Tibial nerve (tissue), 4 donors: ENCODE measurements around the gene COPS9. TPM values are rescaled to one million over a fixed set of nuclear protein-coding genes. Genes with fewer than 3 reads are reported as not detected.

Source experiments
- DNase-seq, 2 donors: peaks; one replicate each; pipeline ENCODE4 v3.0.0-alpha.2; 2019; ENCODE audit warnings: low spot score in 2 of 2
- H3K27ac ChIP-seq, 4 donors: fragments of 200-600 bp; sonication (generic) in 3 of 4; one replicate each; pipeline ENCODE4 v1.5.1; 2017 to 2019; ENCODE audit warnings: mild to moderate bottlenecking in 1 of 4
- H3K27me3 ChIP-seq, 2 donors: fragments of 200-600 bp; sonication (generic) in 1 of 2; one replicate each; pipeline versions ENCODE4 v1.5.1 to v1.6.0; 2017 to 2019
- H3K36me3 ChIP-seq, 3 donors: fragments of 200-600 bp; sonication (generic); one replicate each; pipeline ENCODE4 v1.5.1; 2018 to 2019
- H3K4me1 ChIP-seq, 4 donors: fragments of 200-600 bp; sonication (generic) in 3 of 4; one replicate each; pipeline ENCODE4 v1.5.1; 2017 to 2019
- H3K4me3 ChIP-seq, 4 donors: fragments of 200-600 bp; sonication (generic) in 3 of 4; one replicate each; pipeline ENCODE4 v1.5.1; 2017 to 2019; ENCODE audit warnings: mild to moderate bottlenecking in 1 of 4, moderate library complexity in 1 of 4
- H3K9me3 ChIP-seq, 4 donors: fragments of 200-600 bp; sonication (generic) in 3 of 4; one replicate each; pipeline ENCODE4 v1.5.1; 2017 to 2019
- EP300 ChIP-seq, 2 donors: sonication (generic); formaldehyde crosslinking; IDR thresholded peaks; one replicate each; pipeline ENCODE4 v1.6.1; 2017; ENCODE audit warnings: antibody characterized with exemption in 2 of 2, mild to moderate bottlenecking in 1 of 2
- POLR2A ChIP-seq, 2 donors: fragments of 450-650 bp; IDR thresholded peaks; one replicate each; pipeline ENCODE4 v1.6.1; 2017; ENCODE audit warnings: antibody characterized with exemption in 2 of 2, mild to moderate bottlenecking in 2 of 2, moderate library complexity in 2 of 2
- WGBS, 2 donors: methylation state at CpG; one replicate each; pipeline ENCODE4 v1.1.5; 2018; 5-methylcytosine and 5-hydroxymethylcytosine counted together
- total RNA-seq, 4 donors: library from RNA; depleted of rRNA; stranded (reverse); fragments of >200 nt; gene quantifications; one replicate each; pipeline ENCODE4 v1.1.0, GENCODE V29; 2016
- TF ChIP-seq, protein P1 (sequence below), 5 experiments: fragments of 200-600 bp in 3 of 5; fragments of 450-650 bp in 2 of 5; sonication (generic) in 3 of 5; IDR thresholded peaks; one replicate each; pipeline ENCODE4 v1.5.1; 2016 to 2019; ENCODE audit warnings: antibody characterized with exemption in 5 of 5, mild to moderate bottlenecking in 3 of 5, moderate library complexity in 2 of 5

COPS9 gene
- total RNA-seq, 4 donors from 2014 or later = 94.8 to 224 (median 141) TPM

GRCh38 chr2:240166191-240166590 lies 30.1 kb upstream of the COPS9 start:
- Histone ChIP-seq H3K27me3 (peaks cover 0 to 14% of the 10 kb centered on the region in 2 donors), H3K27ac (no peak overlapping the region), H3K4me3 (no peak overlapping the region), H3K9me3 (peaks cover 0 to 7% (median 0%) of the 10 kb centered on the region in 4 donors), H3K36me3 (no peaks in the 10 kb centered on the region), H3K4me1 (peaks cover 0 to 10% (median 0%) of the 10 kb centered on the region in 4 donors)
- 70 to 73% methylated on average over 5 of the region's 5 CpGs for WGBS, 2 donors
- DNase-seq = no peak
- no peak for TF ChIP-seq EP300 (IDR thresholded peaks at IDR 0.05)
- no peak for TF ChIP-seq POLR2A (IDR thresholded peaks at IDR 0.05)
- TF ChIP-seq, protein P1, sequence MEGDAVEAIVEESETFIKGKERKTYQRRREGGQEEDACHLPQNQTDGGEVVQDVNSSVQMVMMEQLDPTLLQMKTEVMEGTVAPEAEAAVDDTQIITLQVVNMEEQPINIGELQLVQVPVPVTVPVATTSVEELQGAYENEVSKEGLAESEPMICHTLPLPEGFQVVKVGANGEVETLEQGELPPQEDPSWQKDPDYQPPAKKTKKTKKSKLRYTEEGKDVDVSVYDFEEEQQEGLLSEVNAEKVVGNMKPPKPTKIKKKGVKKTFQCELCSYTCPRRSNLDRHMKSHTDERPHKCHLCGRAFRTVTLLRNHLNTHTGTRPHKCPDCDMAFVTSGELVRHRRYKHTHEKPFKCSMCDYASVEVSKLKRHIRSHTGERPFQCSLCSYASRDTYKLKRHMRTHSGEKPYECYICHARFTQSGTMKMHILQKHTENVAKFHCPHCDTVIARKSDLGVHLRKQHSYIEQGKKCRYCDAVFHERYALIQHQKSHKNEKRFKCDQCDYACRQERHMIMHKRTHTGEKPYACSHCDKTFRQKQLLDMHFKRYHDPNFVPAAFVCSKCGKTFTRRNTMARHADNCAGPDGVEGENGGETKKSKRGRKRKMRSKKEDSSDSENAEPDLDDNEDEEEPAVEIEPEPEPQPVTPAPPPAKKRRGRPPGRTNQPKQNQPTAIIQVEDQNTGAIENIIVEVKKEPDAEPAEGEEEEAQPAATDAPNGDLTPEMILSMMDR (IDR thresholded peaks at IDR 0.05) = no peak

- no peaks in the 10 kb centered on the region for H3K36me3 ChIP-seq
- H3K4me1 ChIP-seq = peaks cover 0 to 7% (median 0%) of the 10 kb centered on the region in 4 donors
- H3K27ac ChIP-seq = no peak overlapping the region
- H3K27me3 ChIP-seq = peaks cover 0 to 14% of the 10 kb centered on the region in 2 donors
- peaks cover 0 to 7% (median 0%) of the 10 kb centered on the region in 4 donors for H3K9me3 ChIP-seq
- 59 to 69% methylated on average over 4 of the region's 4 CpGs for WGBS, 2 donors
- H3K4me3 ChIP-seq = no peak overlapping the region
- no peak for DNase-seq
- TF ChIP-seq, protein P1 (IDR thresholded peaks at IDR 0.05) = no peak
- no peak for TF ChIP-seq EP300 (IDR thresholded peaks at IDR 0.05)
- no peak for TF ChIP-seq POLR2A (IDR thresholded peaks at IDR 0.05)
Observed at GRCh38 chr2:240165661-240166060, 29.6 kb upstream of the COPS9 start.

DNA sequence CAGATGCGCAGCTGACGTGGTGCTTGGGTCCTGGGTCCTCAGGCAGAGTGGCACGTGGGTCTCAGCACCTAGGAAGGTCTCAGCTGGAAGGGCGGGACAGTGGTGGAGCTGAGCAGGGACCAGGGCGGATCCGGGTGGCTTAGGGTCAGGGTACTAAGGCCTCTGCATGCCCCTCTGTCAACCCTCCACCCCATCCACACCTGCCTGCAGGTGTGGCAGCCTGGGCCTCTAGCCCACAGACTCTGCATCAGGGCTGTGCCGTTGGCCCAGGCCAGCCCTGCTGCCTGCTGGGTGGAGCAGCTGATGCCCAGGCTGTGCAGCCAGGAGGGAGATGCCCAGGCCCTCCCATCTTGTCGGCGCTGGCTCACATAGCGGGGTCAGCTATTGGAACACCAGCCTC lies 28.9 kb upstream of the COPS9 start:
- peaks cover 0 to 1% (median 0%) of the 10 kb centered on the region in 4 donors for H3K4me1 ChIP-seq
- H3K27ac ChIP-seq = no peak overlapping the region
- H3K36me3 ChIP-seq = no peaks in the 10 kb centered on the region
- no peak overlapping the region for H3K4me3 ChIP-seq
- 83 to 84% methylated on average over 9 to 10 of the region's 10 CpGs for WGBS, 2 donors
- DNase-seq = no peak
- H3K27me3 ChIP-seq = peaks cover 0 to 14% of the 10 kb centered on the region in 2 donors
- TF ChIP-seq POLR2A (IDR thresholded peaks at IDR 0.05) = no peak
- TF ChIP-seq EP300 (IDR thresholded peaks at IDR 0.05) = no peak
- TF ChIP-seq, protein P1 (IDR thresholded peaks at IDR 0.05) = no peak
- H3K9me3 ChIP-seq = peaks cover 0 to 7% (median 0%) of the 10 kb centered on the region in 4 donors

DNA sequence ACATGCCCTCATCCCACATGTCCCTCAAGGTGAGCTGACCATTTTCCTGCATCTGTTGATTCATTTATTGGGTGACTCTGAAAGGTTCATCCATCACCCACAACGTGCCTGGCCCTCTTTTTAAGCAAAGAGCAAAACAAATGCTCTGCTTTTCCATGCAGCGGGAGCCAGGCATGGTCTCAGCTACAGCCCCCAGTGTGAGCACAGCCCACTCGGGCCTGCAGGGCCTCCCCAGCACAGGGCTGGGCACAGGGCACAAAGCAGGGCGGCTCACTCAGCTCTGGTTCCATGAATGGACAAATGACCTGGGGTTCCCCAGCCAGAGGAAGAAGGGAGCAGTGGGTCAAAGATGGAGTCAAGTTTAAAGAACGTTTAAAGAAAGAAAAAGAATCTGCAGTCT lies 28.5 kb upstream of the COPS9 start:
- no peak for DNase-seq
- peaks cover 0 to 14% of the 10 kb centered on the region in 2 donors for H3K27me3 ChIP-seq
- no peak overlapping the region for H3K27ac ChIP-seq
- H3K4me1 ChIP-seq = no peaks in the 10 kb centered on the region
- H3K36me3 ChIP-seq = no peaks in the 10 kb centered on the region
- WGBS, 2 donors = 49 to 59% methylated on average over 5 of the region's 5 CpGs
- peaks cover 0 to 7% (median 0%) of the 10 kb centered on the region in 4 donors for H3K9me3 ChIP-seq
- TF ChIP-seq EP300 (IDR thresholded peaks at IDR 0.05) (no peak), POLR2A (IDR thresholded peaks at IDR 0.05) (no peak)
- TF ChIP-seq, protein P1 (IDR thresholded peaks at IDR 0.05) = no peak
- no peak overlapping the region for H3K4me3 ChIP-seq

- DNase-seq = no peak
- Histone ChIP-seq H3K4me1 (no peaks in the 10 kb centered on the region), H3K4me3 (no peak overlapping the region), H3K9me3 (peaks cover 0 to 7% (median 0%) of the 10 kb centered on the region in 4 donors), H3K36me3 (no peaks in the 10 kb centered on the region), H3K27me3 (peaks cover 0 to 14% of the 10 kb centered on the region in 2 donors), H3K27ac (no peak overlapping the region)
- 92 to 94% methylated on average over 4 of the region's 4 CpGs for WGBS, 2 donors
- no peak for TF ChIP-seq EP300 (IDR thresholded peaks at IDR 0.05)
- TF ChIP-seq, protein P1 (IDR thresholded peaks at IDR 0.05) = no peak
- no peak for TF ChIP-seq POLR2A (IDR thresholded peaks at IDR 0.05)
Observed at GRCh38 chr2:240163844-240164574, 27.9 kb upstream of the COPS9 start.
